Panc1 (cell line): Measurements from ENCODE around the gene VPS4B. TPM values are rescaled to one million over a fixed set of nuclear protein-coding genes. Genes with fewer than 3 reads are reported as not detected.

Experiments used
- ATAC-seq: fragments of 200-7000 bp; cut with Tn5 transposase; 2 replicates; pipeline ENCODE4 v1.9.1; 2020; ENCODE audit warnings: mild to moderate bottlenecking, moderate library complexity
- BruUV-seq: library from RNA; stranded (reverse); fragments of 400-500 nt; replicated peaks from 2 replicates; lab custom pipeline; 2021; lab: Mats Ljungman, UMichigan
- CTCF ChIA-PET: fragments of 300-600 bp; sonication (Branson Sonifier 250); formaldehyde crosslinking; loops from one replicate; lab custom pipeline; 2022; ENCODE audit warnings: antibody characterized with exemption; lab: Charles Lee
- POLR2A ChIA-PET: fragments of 300-600 bp; sonication (Branson Sonifier 250); formaldehyde crosslinking; loops from one replicate; lab custom pipeline; 2022; ENCODE audit warnings: antibody characterized with exemption; lab: Charles Lee
- DNase-seq: peaks from one replicate; pipeline ENCODE4 v3.0.0-alpha.2; 2010; ENCODE audit warnings: low read depth, low spot score
- H3K27ac ChIP-seq: 2 replicates; pipeline ENCODE4 v1.5.1; 2011; ENCODE audit warnings: mild to moderate bottlenecking, low read length, inconsistent platforms
- H3K27me3 ChIP-seq: fragments of 200-500 bp; sonication (Bioruptor generic); 2 replicates; pipeline ENCODE4 v1.6.0; 2014; ENCODE audit warnings: low read length, inconsistent platforms; ENCODE audit not compliant: control insufficient read depth, insufficient read depth
- H3K36me3 ChIP-seq: fragments of 200-500 bp; sonication (Bioruptor generic); 2 replicates; pipeline ENCODE4 v1.5.1; 2014; ENCODE audit warnings: inconsistent platforms, mild to moderate bottlenecking, low read length, moderate library complexity; ENCODE audit not compliant: control insufficient read depth, insufficient read depth
- H3K4me1 ChIP-seq: 2 replicates; pipeline ENCODE4 v1.5.1; 2011; ENCODE audit warnings: inconsistent platforms, mild to moderate bottlenecking, low read length, moderate library complexity; ENCODE audit not compliant: control insufficient read depth, insufficient read depth
- H3K4me3 ChIP-seq, 2 experiments: 2 replicates each; pipeline ENCODE4 v1.5.1; 2011 to 2012; ENCODE audit warnings: low read depth in 2 of 2, low read length in 2 of 2, mild to moderate bottlenecking in 2 of 2, inconsistent platforms in 1 of 2, moderate library complexity in 1 of 2
- H3K9me3 ChIP-seq: fragments of 200-500 bp; sonication (Bioruptor generic); 2 replicates; pipeline ENCODE4 v1.5.1; 2014; ENCODE audit warnings: low read depth, mild to moderate bottlenecking, inconsistent platforms, low read length, moderate library complexity; ENCODE audit not compliant: control insufficient read depth, insufficient read depth
- POLR2AphosphoS5 ChIP-seq: IDR thresholded peaks from 2 replicates; pipeline ENCODE4 v1.6.1; 2012; ENCODE audit warnings: mild to moderate bottlenecking, low read depth, low read length, moderate library complexity
- SIN3A ChIP-seq: IDR thresholded peaks from 2 replicates; pipeline ENCODE4 v1.6.1; 2012; ENCODE audit warnings: low read depth, mild to moderate bottlenecking, low read length, moderate library complexity, borderline replicate concordance; ENCODE audit not compliant: insufficient read depth
- TCF7L2 ChIP-seq: IDR thresholded peaks from 2 replicates; pipeline ENCODE4 v1.6.1; 2011; ENCODE audit warnings: mild to moderate bottlenecking, low read depth, low read length, inconsistent platforms
- in situ Hi-C: cut with HindIII; loops from 2 replicates; pipeline ENCODE4 v1.10.0; 2016; ENCODE audit warnings: low sequenced_read_pairs, low pct_unique_long_range_greater_than_20kb
- intact Hi-C: fragments of 100-400 bp; cut with micrococcal nuclease; formaldehyde crosslinking; loops from one replicate; pipeline ENCODE4 v1.10.0; 2022; ENCODE audit not compliant: unreplicated experiment
- total RNA-seq: library from RNA; stranded (reverse); gene quantifications from one replicate; pipeline ENCODE4 v1.2.1, GENCODE V29; 2021; ENCODE audit not compliant: unreplicated experiment
- TF ChIP-seq, protein P1 (sequence below): fragments of 450-650 bp; IDR thresholded peaks from 2 replicates; pipeline ENCODE4 v1.5.1; 2017; ENCODE audit warnings: mild to moderate bottlenecking
- TF ChIP-seq, protein P2 (sequence below), 2 experiments: IDR thresholded peaks; 2 replicates each; pipeline ENCODE4 v1.6.1; 2011 to 2012; ENCODE audit warnings: low read depth in 2 of 2, control low read depth in 1 of 2, low read length in 1 of 2, mild to moderate bottlenecking in 1 of 2, moderate library complexity in 1 of 2; ENCODE audit not compliant: insufficient read depth in 1 of 2

The VPS4B gene
- total RNA-seq, 1 experiment from 2014 or later, result 44.5 TPM

- in situ Hi-C loops, result no loop called here
- Histone ChIP-seq H3K4me1 (no peaks in the 10 kb centered on the region), H3K27me3 (no peaks in the 10 kb centered on the region), H3K9me3 (no peaks in the 10 kb centered on the region), H3K27ac (no peak overlapping the region), H3K36me3 (peaks cover 33% of the 10 kb centered on the region), H3K4me3 (no peak overlapping the region)
- CTCF ChIA-PET, result no interaction called here
- BruUV-seq, result no TSS peak
- ATAC-seq (no peak), DNase-seq (no peak)
- POLR2A ChIA-PET, result no interaction called here
- TF ChIP-seq, protein P1, sequence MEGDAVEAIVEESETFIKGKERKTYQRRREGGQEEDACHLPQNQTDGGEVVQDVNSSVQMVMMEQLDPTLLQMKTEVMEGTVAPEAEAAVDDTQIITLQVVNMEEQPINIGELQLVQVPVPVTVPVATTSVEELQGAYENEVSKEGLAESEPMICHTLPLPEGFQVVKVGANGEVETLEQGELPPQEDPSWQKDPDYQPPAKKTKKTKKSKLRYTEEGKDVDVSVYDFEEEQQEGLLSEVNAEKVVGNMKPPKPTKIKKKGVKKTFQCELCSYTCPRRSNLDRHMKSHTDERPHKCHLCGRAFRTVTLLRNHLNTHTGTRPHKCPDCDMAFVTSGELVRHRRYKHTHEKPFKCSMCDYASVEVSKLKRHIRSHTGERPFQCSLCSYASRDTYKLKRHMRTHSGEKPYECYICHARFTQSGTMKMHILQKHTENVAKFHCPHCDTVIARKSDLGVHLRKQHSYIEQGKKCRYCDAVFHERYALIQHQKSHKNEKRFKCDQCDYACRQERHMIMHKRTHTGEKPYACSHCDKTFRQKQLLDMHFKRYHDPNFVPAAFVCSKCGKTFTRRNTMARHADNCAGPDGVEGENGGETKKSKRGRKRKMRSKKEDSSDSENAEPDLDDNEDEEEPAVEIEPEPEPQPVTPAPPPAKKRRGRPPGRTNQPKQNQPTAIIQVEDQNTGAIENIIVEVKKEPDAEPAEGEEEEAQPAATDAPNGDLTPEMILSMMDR, result no peak
- TF ChIP-seq, protein P2, sequence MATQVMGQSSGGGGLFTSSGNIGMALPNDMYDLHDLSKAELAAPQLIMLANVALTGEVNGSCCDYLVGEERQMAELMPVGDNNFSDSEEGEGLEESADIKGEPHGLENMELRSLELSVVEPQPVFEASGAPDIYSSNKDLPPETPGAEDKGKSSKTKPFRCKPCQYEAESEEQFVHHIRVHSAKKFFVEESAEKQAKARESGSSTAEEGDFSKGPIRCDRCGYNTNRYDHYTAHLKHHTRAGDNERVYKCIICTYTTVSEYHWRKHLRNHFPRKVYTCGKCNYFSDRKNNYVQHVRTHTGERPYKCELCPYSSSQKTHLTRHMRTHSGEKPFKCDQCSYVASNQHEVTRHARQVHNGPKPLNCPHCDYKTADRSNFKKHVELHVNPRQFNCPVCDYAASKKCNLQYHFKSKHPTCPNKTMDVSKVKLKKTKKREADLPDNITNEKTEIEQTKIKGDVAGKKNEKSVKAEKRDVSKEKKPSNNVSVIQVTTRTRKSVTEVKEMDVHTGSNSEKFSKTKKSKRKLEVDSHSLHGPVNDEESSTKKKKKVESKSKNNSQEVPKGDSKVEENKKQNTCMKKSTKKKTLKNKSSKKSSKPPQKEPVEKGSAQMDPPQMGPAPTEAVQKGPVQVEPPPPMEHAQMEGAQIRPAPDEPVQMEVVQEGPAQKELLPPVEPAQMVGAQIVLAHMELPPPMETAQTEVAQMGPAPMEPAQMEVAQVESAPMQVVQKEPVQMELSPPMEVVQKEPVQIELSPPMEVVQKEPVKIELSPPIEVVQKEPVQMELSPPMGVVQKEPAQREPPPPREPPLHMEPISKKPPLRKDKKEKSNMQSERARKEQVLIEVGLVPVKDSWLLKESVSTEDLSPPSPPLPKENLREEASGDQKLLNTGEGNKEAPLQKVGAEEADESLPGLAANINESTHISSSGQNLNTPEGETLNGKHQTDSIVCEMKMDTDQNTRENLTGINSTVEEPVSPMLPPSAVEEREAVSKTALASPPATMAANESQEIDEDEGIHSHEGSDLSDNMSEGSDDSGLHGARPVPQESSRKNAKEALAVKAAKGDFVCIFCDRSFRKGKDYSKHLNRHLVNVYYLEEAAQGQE (IDR thresholded peaks at IDR 0.05; ENCODE audit: insufficient read depth in 1 of 2, low read depth in 2 of 2, low read length in 1 of 2), result no peak
- TF ChIP-seq TCF7L2 (no peak), POLR2AphosphoS5 (no peak), SIN3A (no peak)
- intact Hi-C loops, result no loop called here
Measured at GRCh38 chr18:63402246-63403162, 19.8 kb downstream of the VPS4B start.

DNA sequence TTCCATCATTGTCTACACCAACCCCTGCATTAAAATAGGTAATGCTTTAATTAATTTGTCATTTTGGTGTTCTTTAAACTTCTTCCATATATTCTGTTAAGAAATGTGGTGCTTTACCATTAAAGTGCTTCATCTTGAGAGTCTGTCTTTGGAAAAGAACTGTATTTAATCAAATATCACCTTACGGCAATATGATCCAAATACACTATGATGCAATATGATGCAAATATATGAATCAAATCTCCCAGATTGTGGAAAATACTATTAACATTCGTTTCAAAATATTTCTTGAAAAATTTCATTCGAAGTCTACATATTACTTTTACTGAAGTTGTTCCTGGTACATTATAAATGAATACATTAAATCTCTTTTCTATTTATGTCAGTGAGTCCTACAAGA is 23.0 kb downstream of the VPS4B start:
- no TSS peak for BruUV-seq
- Histone ChIP-seq H3K36me3 (peaks cover 36% of the 10 kb centered on the region), H3K27me3 (no peaks in the 10 kb centered on the region), H3K9me3 (no peaks in the 10 kb centered on the region), H3K4me1 (no peaks in the 10 kb centered on the region), H3K4me3 (no peak overlapping the region), H3K27ac (no peak overlapping the region)
- intact Hi-C loops, result no loop called here
- DNase-seq (no peak), ATAC-seq (no peak)
- ChIA-PET CTCF (no interaction called here), POLR2A (no interaction called here)
- TF ChIP-seq POLR2AphosphoS5, result no peak
- TF ChIP-seq, protein P1, result no peak
- no peak for TF ChIP-seq TCF7L2
- TF ChIP-seq SIN3A, result no peak
- TF ChIP-seq, protein P2 (IDR thresholded peaks at IDR 0.05; ENCODE audit: insufficient read depth in 1 of 2, low read depth in 2 of 2, low read length in 1 of 2), result no peak
- in situ Hi-C loops, result no loop called here
